LHCN-M2 (cell line): ENCODE measurements around the gene PLXNA4. TPM values are rescaled to one million over a fixed set of nuclear protein-coding genes. Genes with fewer than 3 reads are reported as not detected.

Experiments
- DNase-seq: peaks from one replicate; pipeline ENCODE4 v3.0.0-alpha.2; 2012; ENCODE audit warnings: low read depth
- total RNA-seq: library from RNA; depleted of rRNA; stranded (reverse); fragments of >200 nt; gene quantifications from 2 replicates; pipeline ENCODE4 v1.2.3, GENCODE V29; 2014

PLXNA4 gene
- total RNA-seq, 1 experiment from 2014 or later, result not detected

DNA sequence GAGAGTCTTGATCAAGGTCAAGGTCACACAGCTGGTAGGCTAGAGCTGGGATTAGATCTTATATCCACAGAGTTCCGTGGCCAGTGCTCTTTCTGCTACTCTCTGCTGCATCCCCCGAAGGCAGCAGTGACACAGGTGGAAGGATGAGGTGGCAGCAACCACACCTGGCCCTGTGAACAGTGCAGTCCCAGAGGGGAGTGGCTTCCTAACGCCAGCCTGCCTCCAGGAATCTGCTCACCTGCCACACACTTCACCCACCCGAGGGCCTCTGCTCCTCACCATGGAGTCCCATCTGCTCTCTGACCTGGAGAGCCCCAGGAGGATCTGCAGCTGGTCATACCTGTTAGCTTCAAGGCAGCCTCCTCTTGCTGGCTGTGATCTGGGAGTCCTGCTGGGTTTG, 484.2 kb downstream of the PLXNA4 start:
- no peak for DNase-seq

DNA sequence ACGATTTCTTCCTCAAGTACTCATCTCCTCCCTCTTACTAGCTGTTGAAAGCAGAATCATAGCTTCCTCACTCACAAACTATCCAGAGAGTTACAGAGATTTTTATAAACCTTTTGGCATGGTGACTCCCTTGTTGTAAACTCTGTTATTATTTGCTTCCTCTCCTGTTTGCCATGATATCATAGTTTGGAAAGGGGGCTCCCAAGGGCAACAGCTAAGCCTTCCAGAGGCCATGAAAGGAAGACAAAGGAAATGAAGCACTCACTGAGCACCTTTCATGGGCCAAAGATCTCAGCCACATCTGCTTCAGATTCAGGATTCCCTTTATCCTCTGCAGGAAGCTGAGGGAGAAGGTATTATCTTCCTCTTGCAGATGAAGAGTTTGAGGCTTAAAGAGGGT, 484.6 kb downstream of the PLXNA4 start:
- no peak for DNase-seq

DNA sequence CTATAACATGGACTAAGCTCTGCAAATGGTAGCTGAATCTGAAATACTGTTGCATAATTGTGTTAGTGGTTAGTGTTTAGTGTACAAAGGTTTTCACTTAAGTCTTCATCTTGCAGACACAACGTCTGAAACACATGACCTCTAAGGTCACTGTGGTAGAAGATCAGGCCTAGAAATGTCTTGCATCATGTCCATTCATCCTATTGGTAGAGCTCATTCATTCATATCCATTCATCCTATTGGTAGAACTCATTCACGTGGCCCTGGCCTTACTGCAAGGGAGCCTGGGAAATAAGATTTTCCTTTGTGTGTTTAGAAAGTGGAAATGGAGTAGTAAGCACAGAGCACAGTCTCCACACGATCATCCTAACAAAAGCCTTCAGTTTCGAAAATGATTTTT, 485.8 kb downstream of the PLXNA4 start:
- DNase-seq, result peak; percentile 12

DNA sequence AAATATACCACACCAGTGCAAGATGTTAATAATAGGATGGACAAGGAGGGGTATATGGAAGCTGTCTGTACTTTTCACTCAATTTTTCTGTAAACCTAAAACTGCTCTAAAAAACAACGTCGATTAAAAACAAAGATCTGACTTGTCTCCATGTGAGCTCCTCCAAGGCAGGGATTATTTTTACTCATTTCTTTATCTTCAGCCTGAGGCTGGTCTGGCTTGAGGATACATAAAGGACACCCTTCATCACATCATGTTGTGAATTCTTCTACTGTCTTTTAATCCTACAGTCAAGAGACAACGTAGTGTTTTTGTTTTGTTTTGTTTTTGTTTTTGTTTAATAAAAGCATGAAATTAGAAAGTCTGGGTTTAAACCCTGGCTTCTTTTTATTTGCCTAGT, 486.9 kb downstream of the PLXNA4 start:
- no peak for DNase-seq

DNA sequence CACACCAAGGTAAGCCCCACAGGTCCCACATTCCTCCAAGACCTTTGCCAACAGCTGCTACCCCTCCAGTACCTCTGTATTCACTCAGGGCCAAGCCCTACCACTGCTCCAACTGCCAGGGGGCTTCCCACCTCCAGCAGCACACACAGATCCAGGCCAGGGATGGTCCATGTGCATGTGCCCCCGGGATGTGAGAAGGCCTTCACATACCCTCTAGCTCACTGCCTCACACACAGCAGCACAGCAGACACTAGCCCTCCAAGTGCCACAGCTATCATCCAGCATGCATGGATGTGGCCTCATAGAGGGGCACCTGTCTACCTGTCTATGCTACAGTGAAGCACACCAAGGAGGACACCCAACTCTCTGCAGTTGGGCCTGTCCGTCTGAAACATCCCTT, 488.8 kb downstream of the PLXNA4 start:
- no peak for DNase-seq

DNA sequence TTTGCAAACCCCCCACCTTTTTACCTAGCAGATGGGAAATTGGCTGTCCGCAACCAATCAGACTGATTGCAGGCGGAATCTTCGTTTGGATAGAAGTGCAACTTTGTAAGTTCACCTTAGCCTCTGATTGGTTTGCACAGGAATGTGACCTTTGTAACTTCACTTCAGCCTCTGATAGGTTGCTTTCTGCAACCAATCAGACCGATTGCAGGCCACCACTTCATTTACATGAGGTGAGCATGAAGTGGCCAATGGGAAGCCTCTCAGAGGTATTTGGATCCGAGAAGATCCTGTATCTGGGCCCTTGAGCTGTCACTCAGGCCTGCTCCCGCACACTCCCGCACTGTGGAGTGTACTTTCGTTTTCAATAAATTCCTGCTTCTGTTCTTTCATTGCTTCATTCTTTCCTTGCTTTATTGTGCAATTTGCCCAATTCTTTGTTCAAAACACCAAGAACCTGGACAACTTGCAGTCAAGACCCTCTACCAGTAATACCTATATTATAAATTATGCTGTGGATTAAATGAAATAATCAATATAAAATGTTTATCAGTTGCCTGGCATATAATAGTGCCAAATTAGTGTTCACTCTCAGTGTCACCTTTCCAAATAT, 491.4 kb downstream of the PLXNA4 start:
- peak; percentile 15 for DNase-seq

DNA sequence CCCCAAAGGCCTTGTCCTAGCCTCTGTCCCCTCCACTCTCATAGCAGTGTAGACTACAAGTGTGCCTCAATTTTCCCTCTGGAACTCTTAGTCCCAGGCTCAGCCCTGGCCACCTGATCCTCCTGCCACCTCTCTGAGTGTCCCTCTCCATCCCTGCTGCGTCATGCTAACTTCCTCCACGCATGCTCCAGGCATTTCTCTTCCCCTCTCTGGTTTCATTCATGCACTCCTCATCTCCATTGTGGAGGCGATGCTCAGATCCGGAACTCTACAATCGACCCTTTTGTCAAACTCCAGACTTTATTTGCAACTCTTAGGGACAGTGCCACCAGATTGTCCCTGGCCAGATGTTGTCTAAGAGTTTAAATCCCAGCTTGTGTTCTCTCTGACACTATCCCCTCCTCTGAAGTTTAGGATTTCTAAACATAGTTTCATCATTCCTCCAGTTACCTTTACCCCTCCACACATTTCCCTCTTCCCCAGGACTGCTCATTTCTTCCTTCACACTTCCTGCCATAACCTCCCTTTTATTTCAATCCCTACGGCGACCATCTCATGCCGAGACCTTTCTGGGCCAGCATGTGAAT, 492.6 kb downstream of the PLXNA4 start:
- no peak for DNase-seq

DNA sequence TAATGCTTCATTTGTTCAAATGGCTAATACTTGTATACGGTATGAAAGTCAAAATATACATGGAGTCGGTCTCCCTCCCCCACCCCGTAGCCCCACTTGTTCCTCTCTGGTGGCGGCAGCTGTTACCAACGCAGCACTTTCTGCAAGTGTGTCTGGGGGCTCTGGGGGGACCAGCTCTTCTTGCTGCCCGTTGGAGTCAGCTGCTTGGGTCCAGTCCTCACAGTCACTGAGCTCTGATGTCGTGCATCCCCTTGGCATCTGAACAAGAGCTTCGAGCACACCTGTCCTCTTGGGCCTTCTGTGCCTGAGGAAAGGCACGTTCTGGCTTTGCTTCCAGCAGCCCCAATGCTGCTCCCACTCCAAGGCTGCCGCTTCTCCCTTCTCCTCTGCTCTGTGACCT, 493.1 kb downstream of the PLXNA4 start:
- no peak for DNase-seq

DNA sequence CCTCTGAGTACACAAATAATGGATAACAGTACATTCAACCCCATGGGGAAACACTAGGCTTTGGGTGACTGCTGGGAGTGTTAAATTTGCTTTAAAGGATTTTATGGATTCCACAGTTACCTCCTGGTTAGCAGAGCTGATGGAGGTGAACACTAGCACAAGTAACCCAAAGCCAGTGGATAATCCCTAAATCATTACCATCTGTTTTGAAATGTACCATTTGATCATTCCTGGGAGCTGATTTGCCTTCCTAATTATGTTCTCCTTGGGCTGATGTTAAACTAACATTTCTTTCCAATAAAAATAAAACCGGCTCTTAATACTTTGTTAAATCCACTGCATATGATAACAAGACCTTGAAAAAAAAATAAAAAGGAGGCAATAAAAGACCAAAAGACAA, 493.9 kb downstream of the PLXNA4 start:
- no peak for DNase-seq

DNA sequence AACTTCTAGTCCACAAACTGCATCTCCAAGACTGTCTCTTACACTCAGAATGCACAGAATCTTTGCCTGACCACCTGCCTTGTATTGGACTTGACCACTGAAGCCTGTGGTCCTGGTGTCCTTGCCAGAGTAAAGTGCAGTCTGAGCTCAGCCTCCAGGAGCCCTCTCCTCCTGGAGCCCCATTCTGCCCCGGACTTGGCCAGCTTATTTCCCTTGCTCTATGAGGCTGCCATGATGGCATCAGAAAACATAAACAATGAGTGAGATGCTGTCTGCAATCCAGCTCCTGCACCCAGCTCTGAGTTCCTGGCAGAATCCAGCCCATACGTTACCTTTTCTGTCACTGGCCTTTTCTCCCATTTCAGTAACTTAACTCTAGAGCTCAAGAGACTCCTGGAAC, 494.6 kb downstream of the PLXNA4 start:
- no peak for DNase-seq

DNA sequence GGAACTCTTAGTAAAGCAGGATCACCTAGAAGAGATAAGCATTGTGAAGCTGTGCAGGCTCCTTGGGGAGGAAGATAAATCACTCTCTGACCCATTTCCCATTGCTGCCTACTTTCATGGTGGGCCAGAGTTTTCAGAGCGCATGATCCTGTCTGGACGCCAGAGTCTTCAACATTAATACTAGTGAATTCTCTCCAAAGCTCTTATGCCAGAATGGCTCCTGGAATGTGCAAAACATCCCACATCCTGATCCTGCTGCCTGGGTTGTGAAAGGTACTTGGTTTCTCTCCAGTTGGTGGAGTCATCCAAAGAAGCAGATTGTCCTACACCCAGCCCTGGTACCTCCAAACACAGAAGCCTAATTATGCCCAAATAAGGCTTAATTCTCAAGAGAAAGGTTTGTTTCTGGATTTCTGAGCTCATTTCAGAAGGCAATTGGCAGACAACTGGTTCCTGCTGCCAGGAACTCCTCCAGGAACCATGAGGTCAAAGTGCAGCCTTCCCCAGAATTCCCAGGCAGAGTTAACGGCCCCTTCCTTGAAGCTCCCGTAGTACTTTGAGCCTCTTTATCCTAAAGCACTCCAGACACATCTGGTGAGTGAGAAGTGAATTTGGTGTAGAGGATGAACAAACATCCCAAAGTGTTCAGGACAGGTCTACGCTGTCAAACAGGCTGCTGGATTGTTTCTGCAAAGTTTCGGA, 495.2 kb downstream of the PLXNA4 start:
- no peak for DNase-seq

DNA sequence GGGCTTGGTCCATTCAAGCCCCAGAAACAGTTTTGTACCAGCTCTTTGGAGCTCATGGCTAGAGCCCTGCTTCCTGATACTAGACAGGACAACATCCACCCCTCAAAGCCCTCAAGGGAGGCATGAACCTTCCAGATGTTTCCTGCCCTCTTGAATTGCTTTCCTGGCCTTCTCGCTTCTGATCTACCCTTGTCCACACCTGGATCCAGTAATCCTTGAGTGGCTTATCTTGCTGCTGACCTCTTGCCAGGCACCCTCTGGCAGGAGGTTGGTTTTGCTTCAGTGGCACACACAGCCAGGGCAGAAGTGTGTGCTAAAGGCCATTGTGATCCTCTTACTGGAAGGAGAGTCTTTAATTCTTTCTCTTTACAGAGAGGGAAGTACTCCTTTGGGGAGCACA, 495.8 kb downstream of the PLXNA4 start:
- DNase-seq, result no peak

DNA sequence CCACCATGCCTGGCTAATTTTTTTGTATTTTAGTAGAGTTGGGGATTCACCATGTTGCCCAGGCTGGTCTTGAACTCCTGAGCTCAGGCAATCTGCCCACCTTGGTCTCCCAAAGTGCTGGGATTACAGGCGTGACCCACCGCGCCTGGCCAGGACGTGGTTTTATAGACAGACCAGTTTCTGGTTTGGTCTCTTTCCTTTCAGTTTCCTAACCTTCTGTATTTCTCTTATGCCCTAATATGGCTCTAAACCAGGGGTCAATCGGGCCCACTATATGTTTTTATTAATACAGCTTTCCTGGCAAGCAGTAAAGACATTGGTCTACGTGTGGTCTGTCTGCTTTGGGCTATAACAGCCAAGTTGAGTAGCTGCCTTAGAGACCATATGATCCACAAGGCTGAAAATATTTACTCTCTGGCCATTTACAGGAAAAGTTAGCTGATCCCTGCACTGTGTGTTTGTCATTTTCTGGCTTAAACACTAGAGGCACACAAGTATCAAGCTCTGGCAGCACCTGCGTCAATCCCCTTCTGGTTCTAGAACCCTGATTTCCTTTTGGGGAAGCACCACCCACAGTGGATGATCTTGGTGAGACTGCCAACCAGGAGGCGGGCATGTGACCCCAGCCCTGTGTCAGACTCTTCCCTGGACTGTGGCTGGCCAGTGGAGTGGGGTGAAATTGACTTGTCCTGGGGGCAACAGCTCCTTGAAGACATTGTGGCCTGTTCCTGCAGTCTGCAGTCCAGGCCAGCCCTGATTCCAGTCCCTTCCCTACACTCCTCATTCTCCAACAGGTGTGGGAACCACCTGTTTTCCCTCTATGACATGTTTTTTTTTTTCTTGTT, 497.2 kb downstream of the PLXNA4 start:
- no peak for DNase-seq

DNA sequence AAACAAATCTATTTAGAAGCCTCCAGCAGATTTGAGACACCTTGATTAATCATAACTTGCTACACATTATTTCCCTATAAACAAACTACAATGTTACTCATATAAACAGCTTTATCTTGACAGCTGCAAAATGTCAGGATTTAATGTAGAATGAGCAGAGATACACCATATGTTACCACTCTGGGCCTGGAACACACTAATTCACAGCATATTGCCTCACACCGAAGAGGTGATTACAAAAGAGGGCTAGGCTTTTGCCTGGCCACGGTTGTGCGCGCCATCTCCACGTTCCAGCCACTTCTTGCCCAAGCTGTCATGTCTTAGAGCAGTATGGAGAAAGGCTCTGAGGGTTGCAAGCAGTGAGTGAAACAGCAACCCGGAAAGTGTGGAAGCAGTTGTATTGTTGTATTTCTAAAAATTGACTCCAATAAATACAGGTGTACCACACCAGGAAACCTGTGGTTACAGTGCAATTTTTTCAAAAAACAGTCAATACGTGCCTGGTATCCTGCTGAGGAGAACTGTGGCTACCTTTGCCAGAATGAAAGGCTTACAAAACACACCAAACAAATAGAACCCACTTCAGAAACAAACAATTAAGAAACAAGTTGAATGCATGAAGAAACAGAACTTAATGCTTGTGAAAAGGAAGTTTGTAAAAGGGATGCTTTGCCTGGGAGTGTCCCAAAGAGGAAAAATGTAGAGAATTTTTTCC, 498.1 kb downstream of the PLXNA4 start:
- DNase-seq, result no peak

DNA sequence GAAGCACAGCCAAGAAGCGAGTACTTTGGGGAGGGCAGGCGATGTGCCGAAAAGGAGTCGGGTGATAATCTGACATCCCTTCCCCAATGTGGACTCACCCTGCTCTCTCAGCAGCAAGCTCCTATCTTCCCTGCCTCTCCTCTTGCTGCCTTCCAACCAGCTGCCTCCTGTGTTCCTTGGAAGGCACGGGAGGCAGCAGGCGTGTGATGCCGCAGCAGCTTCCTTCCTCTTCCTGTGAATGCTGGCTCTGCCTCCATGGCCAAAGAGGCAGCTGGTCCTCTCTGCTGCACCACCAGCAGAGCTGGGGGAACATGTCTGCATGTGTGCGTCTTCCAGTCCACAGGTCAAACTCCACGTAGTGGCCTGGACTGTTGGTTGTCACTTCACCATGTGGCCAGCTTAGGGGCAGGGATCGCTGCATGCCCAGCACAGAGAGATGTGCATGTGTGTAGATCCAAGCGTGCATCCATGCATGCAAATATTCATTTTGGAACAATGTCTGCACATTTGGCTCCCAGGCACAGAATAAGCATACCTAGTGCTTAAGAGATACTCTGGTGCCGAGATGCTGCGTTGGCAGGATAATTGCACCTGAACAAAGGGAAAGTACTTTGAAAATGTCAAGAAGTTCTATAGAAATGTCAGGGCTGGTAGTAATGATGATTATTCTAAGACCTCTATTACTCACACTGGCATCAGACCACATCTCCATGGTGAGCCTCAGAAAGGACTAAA, 499.8 kb downstream of the PLXNA4 start:
- DNase-seq, result no peak

DNA sequence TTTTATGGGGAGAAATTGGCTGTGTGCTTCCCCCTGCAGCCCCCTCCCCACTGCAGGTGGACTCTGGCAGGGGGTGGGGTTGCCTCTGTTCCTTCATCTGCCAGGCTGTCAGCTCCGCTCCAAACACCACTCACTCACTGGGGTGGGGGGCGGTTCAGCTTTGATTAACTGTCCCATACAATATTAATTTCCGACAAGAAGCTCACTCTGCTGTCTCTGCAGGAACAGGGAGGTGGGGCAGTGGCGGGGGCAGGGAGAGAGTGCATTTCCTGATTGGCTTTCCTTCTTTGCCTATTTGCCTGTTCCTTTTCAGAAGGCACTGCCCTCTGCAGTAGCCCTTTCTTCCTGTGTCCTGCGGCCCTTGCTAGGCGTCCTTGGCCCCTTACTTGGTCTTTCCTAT, 500.8 kb downstream of the PLXNA4 start:
- DNase-seq, result no peak

DNA sequence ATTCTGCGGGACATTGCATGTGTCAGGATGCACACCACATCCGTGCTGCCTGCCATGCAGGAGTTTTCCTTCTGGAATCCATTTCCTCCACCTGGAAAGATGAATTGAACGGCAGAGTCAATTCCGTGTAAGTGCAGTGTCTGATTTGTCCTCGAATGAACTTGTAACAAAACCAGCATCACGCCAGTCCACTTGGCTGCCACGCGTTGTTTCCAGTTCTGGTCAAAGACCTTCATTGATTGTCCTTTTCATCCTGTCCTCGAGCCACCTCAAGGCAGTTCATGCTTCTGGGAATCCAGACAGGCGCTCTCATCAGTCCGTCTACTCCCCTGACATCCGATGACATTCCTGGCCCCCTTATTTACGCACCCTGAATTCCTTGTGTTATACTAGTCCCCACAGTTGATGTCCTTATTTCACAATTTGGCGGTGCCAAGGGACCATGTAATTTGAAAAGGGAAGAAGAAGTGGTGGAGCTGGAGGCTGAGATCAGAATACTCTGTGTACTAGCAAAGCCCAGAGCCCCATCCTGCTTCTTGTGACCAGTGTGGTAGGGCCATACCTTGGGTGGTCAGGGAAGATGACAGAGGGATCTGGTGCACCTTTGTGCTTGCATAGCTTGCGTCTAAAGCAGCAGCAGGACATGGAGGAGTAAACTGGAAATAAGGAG, 502.2 kb downstream of the PLXNA4 start:
- no peak for DNase-seq
